ENCODE data around the gene GLG1. TPM values are rescaled to one million over a fixed set of nuclear protein-coding genes. Genes with fewer than 3 reads are reported as not detected.
"Not testable (repeated sequence)": the region's sequence is repeated elsewhere in the genome, so short reads cannot be mapped to it uniquely, and the experiment has no call there.

GLG1 gene
- total RNA-seq, 1 donor from 2014 or later: 276 TPM

DNA sequence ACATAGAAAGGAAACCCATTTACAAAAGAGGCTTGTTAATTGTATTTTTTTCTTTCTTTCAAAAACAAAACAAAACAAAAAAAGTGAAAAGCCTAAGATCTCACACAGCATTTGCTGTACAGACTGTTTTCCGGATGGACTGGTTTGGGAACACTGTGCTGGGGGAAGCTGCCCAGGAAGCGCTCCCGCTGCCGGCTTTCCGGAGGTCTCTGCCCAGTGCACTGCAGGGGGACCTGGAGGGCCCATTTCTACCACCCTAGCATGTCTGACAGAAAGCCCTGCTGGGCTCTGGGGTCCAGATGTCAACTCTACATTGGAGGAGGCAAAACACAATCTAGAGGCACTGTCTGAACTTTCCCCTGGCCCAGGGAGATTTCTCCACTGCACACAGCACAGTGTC is 159.3 kb downstream of the GLG1 start:
- Mint-ChIP-seq H3K4me1 (ENCODE audit: low read depth) (peaks cover 26% of the 10 kb centered on the region), H3K4me3 (ENCODE audit: unreplicated experiment) (no peak overlapping the region), H3K36me3 (ENCODE audit: low read depth) (peaks cover 18% of the 10 kb centered on the region), H3K27me3 (ENCODE audit: low read depth) (no peaks in the 10 kb centered on the region), H3K9me3 (ENCODE audit: low read depth) (no peaks in the 10 kb centered on the region), H3K27ac (ENCODE audit: unreplicated experiment) (peak overlapping the region; percentile 41)
- TF ChIP-seq, protein P1, sequence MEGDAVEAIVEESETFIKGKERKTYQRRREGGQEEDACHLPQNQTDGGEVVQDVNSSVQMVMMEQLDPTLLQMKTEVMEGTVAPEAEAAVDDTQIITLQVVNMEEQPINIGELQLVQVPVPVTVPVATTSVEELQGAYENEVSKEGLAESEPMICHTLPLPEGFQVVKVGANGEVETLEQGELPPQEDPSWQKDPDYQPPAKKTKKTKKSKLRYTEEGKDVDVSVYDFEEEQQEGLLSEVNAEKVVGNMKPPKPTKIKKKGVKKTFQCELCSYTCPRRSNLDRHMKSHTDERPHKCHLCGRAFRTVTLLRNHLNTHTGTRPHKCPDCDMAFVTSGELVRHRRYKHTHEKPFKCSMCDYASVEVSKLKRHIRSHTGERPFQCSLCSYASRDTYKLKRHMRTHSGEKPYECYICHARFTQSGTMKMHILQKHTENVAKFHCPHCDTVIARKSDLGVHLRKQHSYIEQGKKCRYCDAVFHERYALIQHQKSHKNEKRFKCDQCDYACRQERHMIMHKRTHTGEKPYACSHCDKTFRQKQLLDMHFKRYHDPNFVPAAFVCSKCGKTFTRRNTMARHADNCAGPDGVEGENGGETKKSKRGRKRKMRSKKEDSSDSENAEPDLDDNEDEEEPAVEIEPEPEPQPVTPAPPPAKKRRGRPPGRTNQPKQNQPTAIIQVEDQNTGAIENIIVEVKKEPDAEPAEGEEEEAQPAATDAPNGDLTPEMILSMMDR (IDR thresholded peaks at IDR 0.05): no peak
- DNase-seq (ENCODE audit: low spot score): no peak

DNA sequence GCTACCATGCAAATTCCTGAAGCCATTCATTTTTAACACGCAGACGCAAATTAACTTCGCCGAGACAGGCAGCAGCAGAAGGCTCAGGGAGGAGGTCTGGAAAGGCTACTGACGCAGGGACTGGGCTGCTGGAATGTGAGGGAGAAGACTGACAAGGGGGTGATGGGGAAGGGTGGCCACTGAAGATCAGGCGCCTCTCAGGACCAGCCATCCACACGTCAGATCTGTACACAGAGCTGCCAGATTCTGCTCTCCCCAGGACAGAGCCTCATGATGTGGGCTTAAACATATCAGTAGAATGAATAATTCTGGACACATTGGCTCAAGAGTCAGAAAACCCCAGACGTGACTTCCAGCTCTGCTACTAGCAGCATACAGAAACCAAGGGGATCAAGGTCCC is 160.0 kb downstream of the GLG1 start:
- TF ChIP-seq, protein P1 (IDR thresholded peaks at IDR 0.05): no peak
- Mint-ChIP-seq H3K4me3 (ENCODE audit: unreplicated experiment) (no peak overlapping the region), H3K9me3 (ENCODE audit: low read depth) (no peaks in the 10 kb centered on the region), H3K27ac (ENCODE audit: unreplicated experiment) (no peak overlapping the region), H3K4me1 (ENCODE audit: low read depth) (peaks cover 26% of the 10 kb centered on the region), H3K27me3 (ENCODE audit: low read depth) (no peaks in the 10 kb centered on the region), H3K36me3 (ENCODE audit: low read depth) (peaks cover 14% of the 10 kb centered on the region)
- no peak for DNase-seq (ENCODE audit: low spot score)

DNA sequence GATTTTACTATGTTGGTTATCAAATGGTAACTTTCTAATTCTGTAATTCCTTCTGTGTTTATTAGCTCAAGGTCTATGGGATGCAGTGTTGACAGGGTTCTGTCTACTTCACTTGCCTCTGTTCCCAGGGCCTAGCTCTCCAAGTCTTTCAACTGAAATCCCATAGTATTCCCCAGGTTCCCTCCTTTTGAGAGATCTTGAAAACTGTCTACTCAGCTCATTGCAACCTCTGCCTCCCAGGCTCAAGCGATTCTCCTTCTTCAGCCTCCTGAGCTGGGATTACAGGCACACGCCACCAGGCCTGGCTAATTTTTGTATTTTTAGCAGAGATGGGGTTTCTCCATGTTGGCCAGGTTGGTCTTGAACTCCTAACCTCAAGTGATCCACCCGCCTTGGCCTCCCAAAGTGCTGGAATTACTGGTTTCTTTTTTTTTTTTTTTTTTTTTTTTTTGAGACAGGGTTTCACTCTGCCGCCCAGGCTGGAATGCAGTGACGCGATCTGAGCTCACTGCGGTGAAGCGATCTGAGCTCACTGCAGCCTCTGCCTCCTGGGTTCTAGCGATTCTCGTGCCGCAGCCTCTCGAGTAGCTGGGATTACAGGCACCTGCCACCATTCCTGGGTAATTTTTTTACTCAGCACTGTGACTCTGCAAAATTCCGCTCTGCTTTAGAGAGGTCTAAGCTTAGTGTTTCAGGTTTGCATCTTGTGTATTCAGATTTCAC is 163.1 kb downstream of the GLG1 start:
- H3K4me1 Mint-ChIP-seq (ENCODE audit: low read depth); H3K27me3 Mint-ChIP-seq (ENCODE audit: low read depth); DNase-seq (ENCODE audit: low spot score); H3K9me3 Mint-ChIP-seq (ENCODE audit: low read depth); H3K4me3 Mint-ChIP-seq (ENCODE audit: unreplicated experiment); H3K27ac Mint-ChIP-seq (ENCODE audit: unreplicated experiment): not testable (repeated sequence)
- H3K36me3 Mint-ChIP-seq (ENCODE audit: low read depth): peaks cover 12% of the 10 kb centered on the region

DNA sequence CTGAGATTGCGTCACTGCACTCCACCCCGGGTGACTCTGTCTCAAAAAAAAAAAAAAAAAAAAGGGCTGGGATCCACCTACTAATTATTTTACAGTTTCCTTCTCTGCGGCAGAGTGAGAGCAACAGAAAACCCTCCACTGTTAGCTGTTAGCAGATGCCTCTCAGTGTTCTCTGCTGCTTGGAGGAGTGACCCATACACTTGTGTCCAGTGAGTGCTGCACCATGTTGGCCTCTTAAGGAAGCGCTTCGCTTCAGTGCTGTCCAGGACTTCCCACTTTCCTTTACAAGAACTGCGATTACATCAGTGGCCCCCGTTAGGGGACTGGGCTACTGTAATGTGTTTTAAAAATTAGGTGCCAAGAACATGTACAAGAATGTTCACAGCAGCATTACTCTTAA is 167.2 kb downstream of the GLG1 start:
- H3K4me1 Mint-ChIP-seq (ENCODE audit: low read depth): no peaks in the 10 kb centered on the region
- no peak overlapping the region for H3K4me3 Mint-ChIP-seq (ENCODE audit: unreplicated experiment)
- H3K27me3 Mint-ChIP-seq (ENCODE audit: low read depth): no peaks in the 10 kb centered on the region
- H3K9me3 Mint-ChIP-seq (ENCODE audit: low read depth): no peaks in the 10 kb centered on the region
- H3K27ac Mint-ChIP-seq (ENCODE audit: unreplicated experiment): no peak overlapping the region
- H3K36me3 Mint-ChIP-seq (ENCODE audit: low read depth): peaks cover 11% of the 10 kb centered on the region
- TF ChIP-seq, protein P1 (IDR thresholded peaks at IDR 0.05): no peak
- no peak for DNase-seq (ENCODE audit: low spot score)

DNA sequence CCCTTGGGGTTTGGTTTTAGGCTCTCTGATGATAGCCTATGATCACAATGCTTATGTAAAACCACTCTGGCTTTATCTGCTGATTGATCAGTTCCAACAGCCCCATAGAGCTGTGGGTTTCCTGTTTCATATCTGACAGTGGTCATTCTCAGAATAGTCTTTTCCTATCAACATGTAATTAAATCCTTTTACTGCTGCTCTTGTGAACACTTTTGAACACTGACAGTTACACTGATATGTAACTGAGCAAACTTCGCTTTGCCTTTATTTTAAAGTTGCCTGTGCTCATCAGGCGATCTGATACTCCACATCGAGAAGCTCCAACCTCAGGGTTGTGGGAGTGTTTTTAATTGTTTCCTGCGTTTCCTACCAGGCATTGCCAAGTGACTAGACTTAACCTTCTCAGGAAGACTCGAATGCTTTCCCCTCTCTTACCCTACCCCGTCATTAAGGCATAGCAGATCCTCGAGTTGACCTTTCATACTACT is 168.4 kb downstream of the GLG1 start:
- no peak overlapping the region for H3K4me3 Mint-ChIP-seq (ENCODE audit: unreplicated experiment)
- H3K27me3 Mint-ChIP-seq (ENCODE audit: low read depth): no peaks in the 10 kb centered on the region
- peaks cover 10% of the 10 kb centered on the region for H3K36me3 Mint-ChIP-seq (ENCODE audit: low read depth)
- H3K4me1 Mint-ChIP-seq (ENCODE audit: low read depth): no peaks in the 10 kb centered on the region
- TF ChIP-seq, protein P1 (IDR thresholded peaks at IDR 0.05): no peak
- no peaks in the 10 kb centered on the region for H3K9me3 Mint-ChIP-seq (ENCODE audit: low read depth)
- DNase-seq (ENCODE audit: low spot score): no peak
- H3K27ac Mint-ChIP-seq (ENCODE audit: unreplicated experiment): no peak overlapping the region

DNA sequence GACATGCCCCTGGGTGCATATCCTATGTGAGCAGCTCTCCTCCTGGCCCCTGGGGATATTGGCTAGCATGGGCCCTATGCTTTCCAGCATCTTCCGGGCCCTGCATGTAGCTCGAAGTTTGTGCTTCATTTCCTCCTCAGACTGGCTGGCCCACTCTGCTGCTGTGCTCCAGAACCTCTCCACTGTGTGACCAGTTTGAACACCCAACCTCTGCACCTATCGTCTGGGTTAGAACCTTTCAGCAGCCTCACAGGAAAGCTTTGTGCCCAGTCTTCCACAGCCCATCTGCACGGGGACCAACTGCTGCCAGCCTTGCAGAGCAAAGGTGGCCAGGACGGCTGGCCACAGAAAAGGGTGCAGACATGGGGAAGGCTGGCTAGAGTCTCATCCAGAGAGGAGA is 175.4 kb downstream of the GLG1 start:
- TF ChIP-seq, protein P1 (IDR thresholded peaks at IDR 0.05): no peak
- H3K4me1 Mint-ChIP-seq (ENCODE audit: low read depth): peaks cover 4% of the 10 kb centered on the region
- peak; percentile 57 for DNase-seq (ENCODE audit: low spot score)
- H3K9me3 Mint-ChIP-seq (ENCODE audit: low read depth): no peaks in the 10 kb centered on the region
- no peaks in the 10 kb centered on the region for H3K27me3 Mint-ChIP-seq (ENCODE audit: low read depth)
- no peaks in the 10 kb centered on the region for H3K36me3 Mint-ChIP-seq (ENCODE audit: low read depth)
- no peak overlapping the region for H3K4me3 Mint-ChIP-seq (ENCODE audit: unreplicated experiment)
- H3K27ac Mint-ChIP-seq (ENCODE audit: unreplicated experiment): no peak overlapping the region
